Measurements from ENCODE around the gene STMN1. TPM values are rescaled to one million over a fixed set of nuclear protein-coding genes. Genes with fewer than 3 reads are reported as not detected.
A peak's percentile ranks its signal among the peaks of the same experiment; 100 is the strongest.

The STMN1 gene
- total and polyA plus RNA-seq, 9 of the 15 experiments (the other 6 are each of a cell fraction or from before 2014, with no cell fraction given), result 269 to 2,153 (median 595) TPM

DNA sequence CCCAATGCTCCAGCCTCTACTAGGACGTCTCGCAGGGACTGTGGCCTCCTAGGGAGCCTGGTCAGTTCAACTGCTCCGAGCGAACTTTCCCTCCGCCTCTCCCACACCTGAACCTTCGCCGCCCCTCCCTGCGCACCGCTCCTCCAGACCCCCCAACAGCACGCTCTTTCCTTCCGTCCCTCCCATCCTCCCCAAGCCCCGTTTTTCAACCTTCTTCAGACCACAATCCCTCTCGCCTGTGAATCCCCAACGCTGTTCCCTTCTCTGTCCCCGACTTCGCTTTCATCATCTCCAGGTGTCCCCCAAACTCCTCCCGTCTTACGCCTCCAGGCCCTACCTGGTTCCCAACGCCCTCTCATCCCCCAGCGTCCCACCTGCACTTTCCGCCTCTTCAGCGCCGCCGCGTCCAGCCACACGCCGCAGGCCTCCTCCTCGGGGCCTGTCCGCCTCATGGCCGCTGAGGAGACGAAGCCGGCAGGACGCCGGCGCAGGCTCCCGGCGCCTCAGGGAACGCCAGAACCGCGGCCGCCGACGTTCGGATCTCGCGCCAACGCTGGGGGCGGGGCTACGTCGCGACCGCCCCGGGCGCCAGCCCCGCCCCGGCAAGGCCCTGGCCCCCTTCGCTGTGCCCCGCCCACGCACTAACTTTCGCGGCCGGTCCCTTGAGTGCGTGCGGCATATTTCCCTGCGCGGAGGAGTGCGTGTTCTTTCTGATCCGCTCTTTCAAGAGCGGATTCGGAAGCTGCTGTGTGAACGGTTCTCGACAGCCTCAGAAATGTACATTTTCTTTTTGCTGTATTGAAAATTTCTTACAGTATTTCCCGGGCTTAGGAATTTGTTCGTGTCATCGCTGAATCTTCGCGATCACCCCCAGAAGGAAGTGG, 47.1 kb downstream of the STMN1 start, which contains the start of gene AUNIP (continued):
- TF ChIP-seq, protein P1, sequence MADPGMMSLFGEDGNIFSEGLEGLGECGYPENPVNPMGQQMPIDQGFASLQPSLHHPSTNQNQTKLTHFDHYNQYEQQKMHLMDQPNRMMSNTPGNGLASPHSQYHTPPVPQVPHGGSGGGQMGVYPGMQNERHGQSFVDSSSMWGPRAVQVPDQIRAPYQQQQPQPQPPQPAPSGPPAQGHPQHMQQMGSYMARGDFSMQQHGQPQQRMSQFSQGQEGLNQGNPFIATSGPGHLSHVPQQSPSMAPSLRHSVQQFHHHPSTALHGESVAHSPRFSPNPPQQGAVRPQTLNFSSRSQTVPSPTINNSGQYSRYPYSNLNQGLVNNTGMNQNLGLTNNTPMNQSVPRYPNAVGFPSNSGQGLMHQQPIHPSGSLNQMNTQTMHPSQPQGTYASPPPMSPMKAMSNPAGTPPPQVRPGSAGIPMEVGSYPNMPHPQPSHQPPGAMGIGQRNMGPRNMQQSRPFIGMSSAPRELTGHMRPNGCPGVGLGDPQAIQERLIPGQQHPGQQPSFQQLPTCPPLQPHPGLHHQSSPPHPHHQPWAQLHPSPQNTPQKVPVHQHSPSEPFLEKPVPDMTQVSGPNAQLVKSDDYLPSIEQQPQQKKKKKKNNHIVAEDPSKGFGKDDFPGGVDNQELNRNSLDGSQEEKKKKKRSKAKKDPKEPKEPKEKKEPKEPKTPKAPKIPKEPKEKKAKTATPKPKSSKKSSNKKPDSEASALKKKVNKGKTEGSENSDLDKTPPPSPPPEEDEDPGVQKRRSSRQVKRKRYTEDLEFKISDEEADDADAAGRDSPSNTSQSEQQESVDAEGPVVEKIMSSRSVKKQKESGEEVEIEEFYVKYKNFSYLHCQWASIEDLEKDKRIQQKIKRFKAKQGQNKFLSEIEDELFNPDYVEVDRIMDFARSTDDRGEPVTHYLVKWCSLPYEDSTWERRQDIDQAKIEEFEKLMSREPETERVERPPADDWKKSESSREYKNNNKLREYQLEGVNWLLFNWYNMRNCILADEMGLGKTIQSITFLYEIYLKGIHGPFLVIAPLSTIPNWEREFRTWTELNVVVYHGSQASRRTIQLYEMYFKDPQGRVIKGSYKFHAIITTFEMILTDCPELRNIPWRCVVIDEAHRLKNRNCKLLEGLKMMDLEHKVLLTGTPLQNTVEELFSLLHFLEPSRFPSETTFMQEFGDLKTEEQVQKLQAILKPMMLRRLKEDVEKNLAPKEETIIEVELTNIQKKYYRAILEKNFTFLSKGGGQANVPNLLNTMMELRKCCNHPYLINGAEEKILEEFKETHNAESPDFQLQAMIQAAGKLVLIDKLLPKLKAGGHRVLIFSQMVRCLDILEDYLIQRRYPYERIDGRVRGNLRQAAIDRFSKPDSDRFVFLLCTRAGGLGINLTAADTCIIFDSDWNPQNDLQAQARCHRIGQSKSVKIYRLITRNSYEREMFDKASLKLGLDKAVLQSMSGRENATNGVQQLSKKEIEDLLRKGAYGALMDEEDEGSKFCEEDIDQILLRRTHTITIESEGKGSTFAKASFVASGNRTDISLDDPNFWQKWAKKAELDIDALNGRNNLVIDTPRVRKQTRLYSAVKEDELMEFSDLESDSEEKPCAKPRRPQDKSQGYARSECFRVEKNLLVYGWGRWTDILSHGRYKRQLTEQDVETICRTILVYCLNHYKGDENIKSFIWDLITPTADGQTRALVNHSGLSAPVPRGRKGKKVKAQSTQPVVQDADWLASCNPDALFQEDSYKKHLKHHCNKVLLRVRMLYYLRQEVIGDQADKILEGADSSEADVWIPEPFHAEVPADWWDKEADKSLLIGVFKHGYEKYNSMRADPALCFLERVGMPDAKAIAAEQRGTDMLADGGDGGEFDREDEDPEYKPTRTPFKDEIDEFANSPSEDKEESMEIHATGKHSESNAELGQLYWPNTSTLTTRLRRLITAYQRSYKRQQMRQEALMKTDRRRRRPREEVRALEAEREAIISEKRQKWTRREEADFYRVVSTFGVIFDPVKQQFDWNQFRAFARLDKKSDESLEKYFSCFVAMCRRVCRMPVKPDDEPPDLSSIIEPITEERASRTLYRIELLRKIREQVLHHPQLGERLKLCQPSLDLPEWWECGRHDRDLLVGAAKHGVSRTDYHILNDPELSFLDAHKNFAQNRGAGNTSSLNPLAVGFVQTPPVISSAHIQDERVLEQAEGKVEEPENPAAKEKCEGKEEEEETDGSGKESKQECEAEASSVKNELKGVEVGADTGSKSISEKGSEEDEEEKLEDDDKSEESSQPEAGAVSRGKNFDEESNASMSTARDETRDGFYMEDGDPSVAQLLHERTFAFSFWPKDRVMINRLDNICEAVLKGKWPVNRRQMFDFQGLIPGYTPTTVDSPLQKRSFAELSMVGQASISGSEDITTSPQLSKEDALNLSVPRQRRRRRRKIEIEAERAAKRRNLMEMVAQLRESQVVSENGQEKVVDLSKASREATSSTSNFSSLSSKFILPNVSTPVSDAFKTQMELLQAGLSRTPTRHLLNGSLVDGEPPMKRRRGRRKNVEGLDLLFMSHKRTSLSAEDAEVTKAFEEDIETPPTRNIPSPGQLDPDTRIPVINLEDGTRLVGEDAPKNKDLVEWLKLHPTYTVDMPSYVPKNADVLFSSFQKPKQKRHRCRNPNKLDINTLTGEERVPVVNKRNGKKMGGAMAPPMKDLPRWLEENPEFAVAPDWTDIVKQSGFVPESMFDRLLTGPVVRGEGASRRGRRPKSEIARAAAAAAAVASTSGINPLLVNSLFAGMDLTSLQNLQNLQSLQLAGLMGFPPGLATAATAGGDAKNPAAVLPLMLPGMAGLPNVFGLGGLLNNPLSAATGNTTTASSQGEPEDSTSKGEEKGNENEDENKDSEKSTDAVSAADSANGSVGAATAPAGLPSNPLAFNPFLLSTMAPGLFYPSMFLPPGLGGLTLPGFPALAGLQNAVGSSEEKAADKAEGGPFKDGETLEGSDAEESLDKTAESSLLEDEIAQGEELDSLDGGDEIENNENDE (IDR thresholded peaks at IDR 0.05; ENCODE audit: low read depth, low read length), result no peak
- no peak for TF ChIP-seq MECOM (CRISPR knock-in tag; IDR thresholded peaks at IDR 0.05)
- no peak for TF ChIP-seq ZNF212 (CRISPR knock-in tag; IDR thresholded peaks at IDR 0.05)
- peak; percentile 96 for TF ChIP-seq GATAD2B (IDR thresholded peaks at IDR 0.05; ENCODE audit: borderline replicate concordance)
- peak; percentile 80 for TF ChIP-seq RBM39 (optimal IDR thresholded peaks at IDR 0.05; ENCODE audit: low read depth, low read length)
- no peak for TF ChIP-seq TBL1XR1 (IDR thresholded peaks at IDR 0.05; ENCODE audit: low read length in 2 of 2)
- peak; percentile 59 for TF ChIP-seq SMARCE1 (IDR thresholded peaks at IDR 0.05)
- TF ChIP-seq U2AF1 (optimal IDR thresholded peaks at IDR 0.05; ENCODE audit: low read depth, low read length), result no peak
- peak; percentile 69; the same call in 1 of the 2 replicates for TF ChIP-seq MIER1 (IDR thresholded peaks at IDR 0.05; ENCODE audit: low read depth)
- TF ChIP-seq ZNF696 (CRISPR knock-in tag; conservative IDR thresholded peaks at IDR 0.05), result no peak
- no peak; the same call in 1 of the 2 replicates for TF ChIP-seq NR1H2 (CRISPR knock-in tag; IDR thresholded peaks at IDR 0.05)
- TF ChIP-seq U2AF2 (optimal IDR thresholded peaks at IDR 0.05; ENCODE audit: low read depth, low read length), result no peak
- TF ChIP-seq ZNF766 (CRISPR knock-in tag; conservative IDR thresholded peaks at IDR 0.05), result no peak; the same call in 1 of the 2 replicates
- no peak for TF ChIP-seq TFE3 (CRISPR knock-in tag; IDR thresholded peaks at IDR 0.05)
- peak; percentile 97 for TF ChIP-seq POLR2A (conservative IDR thresholded peaks at IDR 0.05)
